GM12872 (cell line): ENCODE measurements around the gene HECW1.

Experiments used
- TF ChIP-seq, protein P1 (sequence below): IDR thresholded peaks from 3 replicates; pipeline ENCODE4 v1.5.1; 2011; ENCODE audit warnings: low read depth, mild to moderate bottlenecking, low read length, moderate library complexity; ENCODE audit not compliant: insufficient read depth

Gene HECW1

DNA sequence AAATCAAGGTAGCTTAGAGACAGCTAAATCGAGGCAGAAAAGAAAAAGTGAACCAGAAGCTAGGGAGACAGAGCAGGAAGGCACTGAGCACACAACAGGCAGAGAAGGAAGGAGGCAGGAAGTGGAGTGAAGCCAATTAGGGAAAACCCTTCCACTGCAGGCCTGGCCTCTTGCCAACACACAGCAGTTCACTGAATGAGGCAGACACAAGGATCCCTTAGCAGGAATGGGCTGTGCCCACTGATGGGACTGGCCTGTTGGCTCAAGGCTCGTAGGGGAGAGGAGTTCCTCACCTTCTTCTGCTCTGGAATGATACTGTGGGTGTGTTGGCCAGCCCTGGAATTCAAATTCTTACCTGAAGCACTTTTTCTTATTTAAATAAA, 250.2 kb downstream of the HECW1 start:
- TF ChIP-seq, protein P1, sequence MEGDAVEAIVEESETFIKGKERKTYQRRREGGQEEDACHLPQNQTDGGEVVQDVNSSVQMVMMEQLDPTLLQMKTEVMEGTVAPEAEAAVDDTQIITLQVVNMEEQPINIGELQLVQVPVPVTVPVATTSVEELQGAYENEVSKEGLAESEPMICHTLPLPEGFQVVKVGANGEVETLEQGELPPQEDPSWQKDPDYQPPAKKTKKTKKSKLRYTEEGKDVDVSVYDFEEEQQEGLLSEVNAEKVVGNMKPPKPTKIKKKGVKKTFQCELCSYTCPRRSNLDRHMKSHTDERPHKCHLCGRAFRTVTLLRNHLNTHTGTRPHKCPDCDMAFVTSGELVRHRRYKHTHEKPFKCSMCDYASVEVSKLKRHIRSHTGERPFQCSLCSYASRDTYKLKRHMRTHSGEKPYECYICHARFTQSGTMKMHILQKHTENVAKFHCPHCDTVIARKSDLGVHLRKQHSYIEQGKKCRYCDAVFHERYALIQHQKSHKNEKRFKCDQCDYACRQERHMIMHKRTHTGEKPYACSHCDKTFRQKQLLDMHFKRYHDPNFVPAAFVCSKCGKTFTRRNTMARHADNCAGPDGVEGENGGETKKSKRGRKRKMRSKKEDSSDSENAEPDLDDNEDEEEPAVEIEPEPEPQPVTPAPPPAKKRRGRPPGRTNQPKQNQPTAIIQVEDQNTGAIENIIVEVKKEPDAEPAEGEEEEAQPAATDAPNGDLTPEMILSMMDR: no peak

DNA sequence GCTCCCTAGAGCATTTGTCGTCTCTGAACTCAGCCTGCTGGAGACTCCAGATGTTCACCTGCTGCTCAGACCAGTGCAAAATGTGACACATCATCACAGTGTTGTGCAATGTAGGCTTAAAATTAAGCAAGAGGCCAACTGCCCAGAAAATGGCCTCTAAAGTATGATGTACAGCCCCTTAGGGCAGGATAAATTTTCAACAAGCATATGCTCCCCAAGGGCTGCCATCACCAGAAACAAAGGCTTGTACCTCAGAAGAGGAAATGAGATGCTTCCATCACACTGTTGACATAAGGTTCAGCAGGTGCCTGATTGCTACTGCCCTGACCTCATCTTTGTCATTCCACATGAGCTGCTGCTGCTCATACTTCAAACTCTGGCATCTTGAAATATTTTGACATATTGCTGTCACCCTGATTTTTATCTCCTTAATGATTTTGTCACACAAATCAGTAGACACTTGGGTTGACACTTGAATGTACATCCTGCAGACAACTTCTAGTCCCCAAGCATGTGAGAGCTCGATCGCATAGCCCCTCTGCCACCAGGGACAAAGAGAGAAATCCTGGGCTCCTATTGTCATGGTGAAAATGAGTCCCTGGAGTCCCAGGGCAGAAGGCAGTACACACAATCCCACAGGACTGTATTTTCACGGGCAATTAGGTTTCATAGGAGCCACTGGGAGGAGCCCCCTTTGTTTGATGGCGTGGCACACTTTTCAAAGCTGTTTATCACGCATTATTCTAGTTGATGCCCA, 250.8 kb downstream of the HECW1 start:
- TF ChIP-seq, protein P1: no peak

DNA sequence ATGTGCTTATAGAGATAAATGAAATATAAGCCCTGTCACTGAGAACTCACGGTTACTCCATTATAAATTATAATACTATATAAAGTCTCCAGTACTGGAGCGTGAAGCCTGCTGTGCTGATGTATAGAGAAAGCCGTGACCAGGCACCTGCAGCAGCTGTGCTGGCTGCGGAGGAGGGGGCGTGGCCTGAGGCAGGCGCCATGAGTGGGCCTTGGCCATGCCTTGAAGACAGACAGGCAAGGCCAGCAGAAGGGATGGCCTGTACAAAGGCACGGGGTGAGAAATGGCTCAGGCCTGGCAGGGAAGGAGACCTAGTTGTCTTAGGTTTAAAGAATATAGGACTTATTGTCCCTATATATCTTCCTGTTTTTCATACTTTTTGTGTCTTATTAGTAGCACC, 251.9 kb downstream of the HECW1 start:
- TF ChIP-seq, protein P1: no peak

DNA sequence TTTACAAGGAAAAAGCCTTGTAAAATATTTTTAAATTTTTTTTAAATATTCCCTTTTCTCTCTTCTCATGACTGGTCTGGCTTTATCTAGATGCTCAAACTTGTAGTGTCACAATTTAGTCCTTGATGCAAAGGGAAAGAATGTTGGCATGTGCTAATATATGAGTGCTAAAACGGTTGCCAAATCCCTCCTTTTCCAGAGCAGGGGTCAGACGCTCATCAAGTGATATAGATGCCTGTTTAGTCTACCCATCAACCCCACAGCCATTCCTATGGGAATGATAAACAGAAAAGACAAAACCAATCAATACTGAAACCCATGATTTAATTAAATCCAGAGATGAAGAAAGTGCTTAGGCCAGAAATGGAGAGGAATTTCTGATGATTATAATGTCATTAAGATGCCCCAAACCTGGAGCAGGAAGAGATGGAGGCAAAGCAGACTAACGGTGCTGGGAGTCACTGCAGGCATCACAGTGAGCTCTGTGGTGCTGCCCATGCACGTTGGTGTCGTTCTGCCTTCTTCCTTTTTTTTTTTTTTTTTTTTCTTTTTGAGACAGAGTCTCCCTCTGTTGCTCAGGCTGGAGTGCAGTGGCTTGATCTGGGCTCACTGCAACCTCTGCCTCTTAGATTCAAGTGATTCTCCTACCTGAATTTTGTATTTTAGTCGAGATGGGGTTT, 260.4 kb downstream of the HECW1 start:
- TF ChIP-seq, protein P1: no peak

DNA sequence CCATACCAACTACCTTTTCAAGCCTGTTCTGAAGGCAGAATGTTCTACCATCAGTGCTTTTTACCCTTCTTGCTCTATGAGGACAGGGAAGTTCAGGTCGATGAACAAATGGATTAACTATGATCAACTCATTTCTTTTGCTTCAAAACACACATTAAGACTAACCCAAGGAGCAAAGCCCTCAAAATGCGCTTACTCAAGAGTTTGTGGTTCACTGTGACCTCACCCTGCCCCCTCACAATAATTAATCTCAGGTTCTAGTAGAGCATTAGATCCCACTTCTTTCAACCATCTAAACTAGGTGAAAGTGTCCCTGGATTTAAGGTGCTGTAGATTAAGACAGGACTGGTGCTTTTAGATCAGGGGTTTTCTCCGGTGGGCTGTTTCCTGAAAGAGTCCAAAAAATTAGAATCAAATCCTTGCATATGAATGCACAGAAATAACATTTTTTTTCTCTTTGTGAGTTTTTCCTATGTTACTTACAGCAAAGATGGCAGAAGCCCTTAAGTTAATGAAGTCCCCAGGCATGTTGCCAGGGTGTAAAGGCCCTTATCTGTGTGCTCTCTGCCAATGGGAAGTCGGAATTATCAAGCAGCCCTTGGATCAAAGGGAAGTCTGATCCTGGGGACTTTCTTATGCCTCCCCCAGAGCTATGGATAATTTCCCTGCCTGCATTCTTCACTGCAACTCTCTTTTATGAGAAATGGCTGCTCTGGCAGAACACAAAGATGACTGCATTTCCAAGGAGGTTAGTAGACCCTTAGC, 264.9 kb downstream of the HECW1 start:
- TF ChIP-seq, protein P1: no peak

DNA sequence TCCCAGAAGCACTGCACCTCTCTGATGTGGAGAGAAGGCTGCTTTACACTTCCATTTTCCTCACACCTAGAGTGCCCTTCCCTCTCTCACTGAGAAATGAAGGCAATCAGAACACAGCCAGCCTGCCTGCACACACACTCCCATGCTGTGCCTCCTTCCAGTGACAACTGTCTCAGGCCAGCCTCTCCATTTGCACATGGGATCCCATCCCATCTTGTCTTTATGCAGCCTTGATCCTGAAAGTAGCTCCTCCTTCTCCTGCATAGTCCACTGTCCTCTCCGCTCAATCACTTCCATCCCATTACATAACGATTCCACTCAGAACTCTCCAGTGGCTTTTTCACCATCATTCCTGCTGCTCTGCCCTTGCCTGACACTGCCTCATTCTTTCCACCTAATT, 266.8 kb downstream of the HECW1 start:
- TF ChIP-seq, protein P1: no peak

DNA sequence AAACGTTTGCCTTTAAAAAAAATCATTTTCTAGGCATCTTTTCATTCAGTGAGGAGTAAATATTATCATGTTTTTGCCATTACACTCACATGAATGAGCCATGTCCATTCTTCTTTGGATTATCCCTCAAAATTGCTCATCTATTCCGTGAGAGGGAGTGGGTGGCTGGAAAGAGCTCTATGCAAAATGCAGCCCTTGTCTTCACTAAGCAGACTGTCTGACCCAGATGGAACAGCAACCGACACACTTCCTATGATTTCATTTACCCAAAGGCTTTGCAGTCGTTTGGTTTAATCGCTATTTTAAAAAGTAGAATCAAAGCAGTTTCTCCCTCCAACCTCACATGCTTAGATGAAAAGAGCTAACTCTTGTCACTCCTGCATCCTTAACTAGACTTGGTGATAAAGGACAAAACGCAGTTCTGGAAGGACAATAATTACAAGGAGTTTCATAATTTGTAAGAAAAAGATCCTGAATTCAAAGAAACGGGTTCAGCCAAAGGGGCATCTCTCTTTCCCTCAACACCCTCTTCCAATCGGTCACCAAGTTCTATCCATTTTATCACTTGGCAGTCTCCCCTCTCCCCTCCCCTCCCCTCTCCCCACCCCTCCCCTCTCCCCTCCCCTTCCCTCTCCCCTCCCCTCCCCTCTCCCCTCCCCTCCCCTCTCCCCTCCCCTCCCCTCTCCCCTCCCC, 272.3 kb downstream of the HECW1 start:
- TF ChIP-seq, protein P1: no peak
